Measurements from ENCODE around the gene DGCR6. TPM values are rescaled to one million over a fixed set of nuclear protein-coding genes. Genes with fewer than 3 reads are reported as not detected.
"Not testable (repeated sequence)": the region's sequence is repeated elsewhere in the genome, so short reads cannot be mapped to it uniquely, and the experiment has no call there.

The DGCR6 gene
- total RNA-seq, 4 donors from 2014 or later, result 0.84 to 12.8 (median 3.7) TPM

- not testable (repeated sequence) for DNase-seq (ENCODE audit: low spot score); ATAC-seq (ENCODE audit: low FRiP score)
Measured at GRCh38 chr22:18960166-18960820, 54.2 kb downstream of the DGCR6 start.

DNA sequence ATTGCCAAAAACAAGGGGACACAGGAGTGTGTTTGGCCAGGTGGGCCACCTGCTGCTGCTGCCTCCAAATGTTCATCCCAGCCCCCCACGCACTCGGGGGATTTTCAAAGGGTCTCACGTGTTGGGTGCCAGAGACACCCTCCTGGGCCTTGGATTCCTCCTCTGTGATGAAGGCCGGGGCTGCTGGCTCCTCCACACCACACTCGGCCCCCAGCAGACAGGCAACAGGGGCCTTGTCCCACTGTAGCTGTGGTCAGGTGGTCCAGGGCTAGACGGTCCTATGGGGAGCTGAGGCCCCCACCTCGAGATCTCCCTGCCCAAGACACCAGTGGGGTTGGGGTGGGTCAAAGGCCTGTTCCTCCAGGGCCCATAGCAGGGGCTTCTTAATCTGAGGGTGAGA is 55.1 kb downstream of the DGCR6 start:
- ATAC-seq (ENCODE audit: low FRiP score); DNase-seq (ENCODE audit: low spot score): not testable (repeated sequence)

Other genes starting within 250 kb of the DGCR6 start
- gene PRODH, start 30.0 kb downstream of the DGCR6 start, total RNA-seq, result 10 to 100 TPM in 3 of 4 donors, 1 to 10 TPM in 1; 1.7 to 41.5 (median 14.2) TPM
- gene DGCR2, start 216.1 kb downstream of the DGCR6 start, total RNA-seq, result 10 to 100 TPM; 29.5 to 62.4 (median 30.5) TPM
- under 1 TPM in 1 of 4 donors, not detected in 3; 0.79 TPM for gene TSSK2, start 225.0 kb downstream of the DGCR6 start, total RNA-seq
- 10 to 100 TPM; 10.4 to 22.7 (median 12.8) TPM for gene ESS2, start 238.3 kb downstream of the DGCR6 start, total RNA-seq
- not detected for gene GSC2, start 244.0 kb downstream of the DGCR6 start, total RNA-seq